ENCODE measurements around the gene CDK8.

CDK8 gene

DNA sequence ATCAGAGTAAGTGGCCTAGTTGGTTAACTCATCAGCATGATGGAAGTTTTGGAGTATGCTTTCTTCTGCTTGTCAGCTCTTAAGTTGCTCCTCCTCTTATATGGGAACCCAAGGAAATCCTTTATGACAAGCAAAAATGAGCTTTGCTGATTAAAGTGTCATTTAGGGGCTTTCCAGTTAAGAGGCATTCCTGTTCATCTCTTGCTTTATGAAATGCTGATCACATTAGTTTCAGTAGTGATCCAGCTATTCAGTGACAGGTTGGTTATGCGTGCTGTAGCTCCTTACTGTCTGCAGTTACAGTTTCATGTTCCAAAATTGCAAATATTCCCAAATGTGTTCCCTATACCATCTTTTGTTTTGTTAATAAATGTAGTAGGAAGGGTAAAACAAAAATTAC lies 146.6 kb downstream of the CDK8 start:
- DNase-seq, result no peak

DNA sequence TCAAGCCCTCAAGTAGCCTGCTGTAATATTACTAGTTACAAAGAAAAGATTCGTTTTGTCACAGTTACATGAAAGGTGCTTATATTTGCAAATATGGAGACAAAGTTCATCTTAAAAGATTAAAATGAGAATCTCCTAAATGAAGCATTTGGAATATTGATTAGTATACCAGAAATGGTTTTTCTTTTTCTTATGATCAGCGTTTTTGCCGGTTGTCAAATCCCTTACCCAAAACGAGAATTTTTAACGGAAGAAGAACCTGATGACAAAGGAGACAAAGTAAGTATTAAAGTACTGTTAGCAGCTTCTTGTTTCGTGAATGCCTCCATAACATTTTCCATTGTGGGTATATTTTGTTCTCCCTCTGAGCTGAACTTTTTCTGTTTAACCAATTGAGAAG lies 147.1 kb downstream of the CDK8 start:
- DNase-seq, result no peak

DNA sequence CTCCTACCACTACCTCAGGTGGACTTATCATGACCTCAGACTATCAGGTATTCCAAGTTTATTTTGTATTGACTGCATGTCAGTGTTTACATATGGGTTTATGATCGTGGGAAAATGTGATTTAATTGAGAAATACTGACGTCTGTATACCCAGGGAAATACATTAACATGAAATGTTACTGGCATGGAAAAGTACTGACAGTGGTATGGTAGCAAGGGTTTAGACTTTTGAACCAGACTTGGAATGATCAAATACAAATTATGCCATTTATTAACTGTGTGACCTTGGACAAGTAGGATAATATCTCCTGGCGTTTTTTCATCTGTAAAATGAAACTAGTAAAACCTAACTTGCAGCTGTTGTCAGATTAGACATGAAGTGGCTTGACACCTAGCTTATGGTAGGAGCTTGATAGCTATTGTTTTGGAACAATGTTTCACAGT lies 147.7 kb downstream of the CDK8 start:
- no peak for DNase-seq

DNA sequence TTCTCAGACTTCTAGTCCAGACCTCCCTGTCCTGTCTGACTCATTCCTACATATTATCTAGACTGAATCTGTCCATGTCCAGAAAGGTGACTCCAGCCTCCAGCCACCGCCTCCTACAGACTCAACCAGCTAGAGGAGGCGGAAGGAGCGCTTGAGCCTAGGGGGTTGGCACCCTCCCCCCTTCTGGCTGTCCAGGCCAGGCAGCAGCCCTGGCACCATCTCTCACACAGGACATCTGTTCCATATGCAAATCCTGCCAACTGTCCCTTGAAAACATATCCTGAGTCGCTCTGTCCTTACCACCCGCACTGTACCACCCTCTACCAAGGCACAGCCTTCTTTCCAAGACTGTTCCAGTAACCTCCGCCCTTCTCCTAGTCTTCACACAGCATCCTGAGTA lies 152.9 kb downstream of the CDK8 start:
- no peak for DNase-seq

DNA sequence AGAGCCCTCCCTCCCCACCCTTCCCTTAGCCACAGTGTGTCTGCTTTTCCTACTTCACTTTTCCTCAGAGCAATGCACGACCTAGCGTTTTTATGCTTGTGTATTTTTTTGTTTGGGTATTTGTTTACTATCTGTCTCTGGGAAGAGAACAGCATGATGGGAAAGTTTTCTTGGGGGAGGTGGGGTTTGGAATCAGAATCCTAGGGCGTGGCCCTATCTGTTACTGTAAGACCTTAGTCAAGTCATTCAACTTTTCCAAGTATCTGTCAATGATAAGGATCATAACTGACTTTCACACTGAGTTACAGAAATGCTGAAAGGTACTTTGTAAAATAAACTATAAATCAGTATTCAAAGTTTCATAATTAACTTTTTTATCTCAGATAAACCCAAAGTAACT lies 157.3 kb downstream of the CDK8 start:
- DNase-seq, result no peak

DNA sequence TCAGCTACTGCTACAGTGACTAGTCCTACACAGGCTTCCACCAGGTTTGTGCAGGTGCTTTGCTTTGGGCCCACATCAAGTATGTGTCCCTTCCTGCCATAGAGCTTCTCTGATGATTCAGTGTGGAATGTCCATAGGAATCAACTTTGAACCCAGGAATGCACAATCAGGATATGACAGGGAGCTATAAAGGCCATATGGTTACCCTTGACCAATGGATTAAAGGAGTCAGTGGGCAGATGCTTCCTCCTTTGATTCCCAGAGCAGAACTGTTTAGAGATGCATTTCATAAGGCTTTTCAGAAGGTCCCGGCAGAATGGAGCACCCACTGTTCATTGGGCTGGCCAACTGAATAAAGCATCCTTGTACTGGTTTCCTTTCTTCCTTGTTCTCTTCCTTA lies 158.3 kb downstream of the CDK8 start:
- no peak for DNase-seq

DNA sequence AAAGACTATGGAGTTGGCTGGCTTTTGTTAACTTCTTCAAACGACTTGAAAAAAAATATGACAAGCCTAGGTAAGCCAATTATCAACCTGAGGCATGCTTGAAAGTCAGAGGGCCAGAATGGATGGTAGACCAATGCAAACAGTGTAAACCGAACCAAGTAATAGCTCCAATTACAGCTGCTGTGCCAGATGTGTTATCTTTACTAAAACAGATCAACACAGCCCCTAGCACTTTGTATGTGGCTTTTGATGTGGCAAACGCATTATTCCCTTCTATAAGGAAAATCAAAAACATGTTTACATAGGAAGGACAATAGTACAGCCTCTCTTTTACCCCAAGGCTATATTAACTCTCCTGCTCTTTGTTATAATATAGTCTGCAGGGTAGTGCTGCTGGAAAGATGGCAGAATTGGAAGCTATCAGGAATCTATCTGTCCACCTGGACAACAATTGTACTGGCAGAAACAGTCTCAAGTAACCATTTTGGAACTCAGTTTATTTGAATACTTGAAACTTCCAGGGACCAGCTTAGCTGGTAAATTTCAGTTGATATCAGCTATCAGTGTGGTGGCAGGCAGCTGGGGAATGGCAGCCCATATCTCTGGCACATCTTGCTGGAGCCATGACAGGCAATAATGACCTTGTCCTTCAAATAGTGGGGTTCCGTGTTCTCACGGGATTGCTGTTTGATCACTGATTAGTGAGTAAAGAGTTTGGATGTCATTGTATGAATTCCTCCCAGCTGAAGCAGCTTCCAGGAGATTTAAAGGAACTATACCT lies 159.2 kb downstream of the CDK8 start:
- no peak for DNase-seq

DNA sequence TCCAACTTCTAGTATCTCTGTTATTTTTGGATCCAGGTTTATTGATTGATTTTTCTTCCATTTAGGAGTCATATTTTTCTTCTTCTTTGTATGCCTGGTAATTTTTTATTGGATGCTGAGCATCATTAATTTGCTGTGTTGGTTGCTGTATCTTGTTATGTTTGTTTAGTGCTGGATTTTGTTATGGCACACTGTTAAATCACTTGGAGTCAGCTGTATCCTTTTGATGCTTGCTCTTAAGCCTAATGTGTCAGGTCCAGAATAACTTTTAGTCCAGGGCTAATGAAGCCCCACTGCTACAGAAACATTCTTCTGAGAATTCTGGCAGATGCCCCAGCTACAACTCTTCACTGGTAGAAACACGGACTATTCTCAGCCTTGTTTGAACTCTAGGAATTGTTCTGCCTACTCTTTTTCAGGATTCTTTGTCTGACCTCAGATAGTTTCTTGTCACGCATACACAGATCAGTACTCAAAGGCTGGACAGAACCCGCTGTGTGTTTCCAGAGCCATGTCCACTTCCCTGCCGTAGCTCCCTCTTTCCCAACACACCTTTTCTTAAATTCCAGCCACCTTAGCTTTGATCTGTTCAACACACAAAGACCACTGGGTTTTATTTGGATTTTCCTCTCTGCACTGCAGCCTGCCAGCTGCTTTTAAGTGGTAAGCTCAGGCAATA lies 166.5 kb downstream of the CDK8 start:
- DNase-seq, result no peak

DNA sequence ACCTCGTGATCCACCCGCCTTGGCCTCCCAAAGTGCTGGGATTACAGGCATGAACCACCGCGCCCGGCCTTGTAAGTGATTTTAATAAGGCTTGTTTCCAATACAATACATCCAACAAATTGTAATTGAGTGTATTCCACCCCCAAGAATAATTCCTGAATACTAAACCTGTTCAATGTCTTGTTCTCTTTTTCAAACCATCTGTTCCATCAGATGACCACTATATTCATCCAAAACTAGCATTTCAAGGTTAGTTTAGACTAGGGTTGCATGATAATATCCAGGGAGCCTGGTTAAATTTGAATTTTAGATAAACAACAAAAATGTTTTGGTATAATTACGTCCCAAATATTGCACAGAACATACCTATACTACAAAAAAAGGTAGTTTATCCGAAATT lies 168.1 kb downstream of the CDK8 start:
- DNase-seq, result no peak

DNA sequence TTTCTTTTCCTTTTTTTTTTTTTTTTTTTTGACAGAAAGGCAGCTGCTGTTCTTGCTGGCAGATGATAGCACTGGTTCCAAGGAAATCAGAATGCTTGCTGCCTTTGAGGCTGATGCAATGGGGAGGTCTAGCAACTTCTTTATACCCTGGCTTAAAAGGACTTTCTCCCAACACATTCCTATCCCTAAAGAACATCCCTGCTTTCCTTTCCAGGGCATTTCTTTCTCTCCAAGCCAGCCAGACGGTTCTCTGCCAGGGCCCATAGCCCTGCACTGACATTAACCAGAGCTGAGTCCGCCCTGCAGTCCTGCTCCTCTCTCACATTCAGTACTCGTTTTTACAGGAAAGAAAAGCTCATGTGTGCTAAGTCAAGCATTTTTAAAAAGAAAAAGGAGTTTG lies 169.7 kb downstream of the CDK8 start:
- no peak for DNase-seq

DNA sequence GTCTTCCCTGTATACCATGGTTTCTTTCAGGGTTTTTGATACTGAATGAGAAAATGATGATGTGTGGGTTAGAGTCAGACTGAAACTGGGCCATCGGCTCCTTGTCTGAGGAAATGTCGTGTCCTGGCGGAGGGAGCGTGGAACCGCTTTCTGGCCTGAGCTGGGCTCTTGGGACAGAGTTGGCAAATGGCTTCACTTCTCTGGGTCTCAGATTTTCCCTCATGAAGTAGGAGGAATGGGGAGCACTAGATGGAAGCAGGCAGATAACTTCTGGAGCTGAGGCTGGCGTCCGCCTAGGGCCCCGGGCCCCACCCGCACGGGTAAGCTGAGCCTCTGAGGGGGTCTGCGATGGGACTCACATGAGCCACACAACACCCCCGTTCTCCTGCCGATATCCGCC lies 170.3 kb downstream of the CDK8 start:
- no peak for DNase-seq

DNA sequence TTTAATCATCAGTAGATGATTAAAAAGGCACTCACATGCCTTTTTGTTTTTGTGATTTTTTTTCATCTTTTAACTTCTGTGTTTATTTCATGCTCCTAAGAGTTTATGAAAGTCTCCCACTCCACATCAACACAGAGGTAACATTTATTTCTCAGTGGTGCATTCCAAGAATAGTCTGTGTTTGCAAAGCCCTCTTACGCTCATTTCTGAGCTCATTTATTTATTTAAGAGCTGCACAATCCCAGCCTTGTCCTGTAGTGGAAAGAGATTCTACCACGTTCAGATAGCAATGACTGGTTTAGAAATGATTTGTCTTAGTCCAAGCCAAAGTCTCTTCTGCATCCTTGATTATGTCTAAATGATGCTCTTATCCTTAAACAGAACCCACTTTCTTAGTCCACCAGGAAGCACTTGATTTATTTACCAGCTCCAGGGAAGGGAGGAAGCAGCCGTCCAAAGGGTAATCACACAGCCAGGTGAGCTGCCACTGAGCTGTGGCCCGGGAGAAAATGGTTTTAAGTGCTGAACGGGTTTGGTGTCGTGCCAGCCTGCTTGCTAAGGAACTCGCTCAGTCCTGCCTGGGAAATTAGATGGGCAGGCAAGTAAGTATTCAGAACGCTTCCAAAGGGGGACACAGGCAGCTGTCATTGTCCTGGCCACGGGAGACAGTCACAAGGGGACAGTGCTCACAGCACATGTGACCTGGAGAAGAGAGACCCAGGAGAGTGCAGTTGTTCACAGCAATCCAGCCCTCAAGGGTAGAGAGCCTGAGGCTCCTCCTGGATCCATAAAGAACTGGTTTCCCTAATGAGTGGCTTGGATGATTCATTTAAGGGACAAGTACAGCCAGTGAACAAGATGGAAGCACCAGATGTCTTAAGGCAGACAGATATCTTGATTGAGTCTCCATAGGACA lies 171.8 kb downstream of the CDK8 start:
- no peak for DNase-seq

DNA sequence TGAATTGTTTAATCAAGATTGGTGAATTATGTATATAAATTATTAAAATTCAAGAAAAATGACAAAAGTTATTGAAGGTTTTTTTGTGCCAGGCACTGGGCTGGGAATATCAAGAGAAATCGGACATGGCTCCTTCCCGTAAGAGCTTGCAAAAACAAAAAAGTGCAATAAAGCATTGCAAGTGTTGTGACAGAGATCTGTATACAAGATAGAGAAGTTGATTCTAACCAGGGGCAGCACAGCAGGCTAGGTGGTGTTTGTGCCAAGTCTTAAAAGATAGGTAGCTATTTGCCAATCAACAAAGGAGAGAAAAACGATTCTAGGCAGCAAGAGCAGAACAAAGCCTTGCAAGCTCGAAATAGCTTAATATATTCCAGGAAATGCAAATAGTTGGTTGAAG lies 179.8 kb downstream of the CDK8 start:
- no peak for DNase-seq

DNA sequence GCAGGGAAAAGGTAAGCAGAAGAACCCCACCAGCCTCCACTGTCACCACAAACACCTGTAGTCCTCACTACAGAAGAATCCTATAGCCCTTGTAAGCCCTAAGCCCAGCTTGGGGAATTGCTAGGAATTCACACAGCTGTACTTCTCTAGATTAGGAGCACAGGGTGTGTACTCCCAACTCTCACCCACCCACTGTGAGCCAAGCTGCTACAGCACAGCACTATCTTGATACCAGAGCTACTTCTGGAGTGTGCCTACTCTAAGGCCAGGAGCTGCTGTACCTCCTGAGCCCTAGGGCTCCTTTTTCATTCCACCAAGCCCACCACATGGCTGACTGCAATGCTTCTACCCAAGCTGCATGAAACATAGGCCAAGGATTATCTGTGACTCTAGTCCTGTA lies 181.2 kb downstream of the CDK8 start:
- no peak for DNase-seq

DNA sequence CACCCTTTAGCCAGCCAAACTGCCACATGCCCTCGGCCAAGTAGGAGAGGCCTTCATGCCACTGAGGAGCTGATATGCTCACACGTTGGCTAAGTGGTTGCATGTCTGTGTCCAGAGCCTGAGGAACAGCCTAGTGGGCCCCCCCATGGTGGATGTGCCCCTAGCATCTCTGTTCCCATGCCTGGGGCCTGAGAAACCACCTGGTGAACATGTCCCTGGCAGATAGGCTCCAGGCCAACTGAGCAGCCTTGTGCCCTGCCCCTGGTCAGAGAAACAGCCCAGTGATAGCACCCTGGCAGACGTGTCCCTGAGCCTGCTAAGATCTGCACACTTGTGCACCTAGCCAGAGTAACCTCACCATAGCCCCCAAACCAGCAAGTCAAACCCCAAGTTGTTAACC lies 181.7 kb downstream of the CDK8 start:
- DNase-seq, result no peak

DNA sequence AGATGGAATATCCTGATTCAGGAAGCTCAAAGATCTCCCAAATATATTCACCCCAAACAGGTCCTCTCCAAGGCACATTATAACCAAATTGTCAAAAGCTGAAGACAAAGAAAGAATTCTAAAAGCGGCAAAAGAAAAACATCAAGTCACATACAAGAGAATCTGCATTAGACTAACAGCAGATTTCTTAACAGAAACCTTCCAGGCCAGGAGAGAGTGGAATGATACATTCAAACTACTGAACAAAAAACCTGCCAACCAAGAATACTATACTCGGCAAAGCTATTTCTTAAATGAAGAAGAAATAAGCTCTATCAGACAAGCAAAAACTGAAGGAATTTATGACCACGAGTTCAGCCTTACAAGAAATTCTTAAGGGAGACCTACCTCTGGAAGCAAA lies 183.0 kb downstream of the CDK8 start:
- no peak for DNase-seq

DNA sequence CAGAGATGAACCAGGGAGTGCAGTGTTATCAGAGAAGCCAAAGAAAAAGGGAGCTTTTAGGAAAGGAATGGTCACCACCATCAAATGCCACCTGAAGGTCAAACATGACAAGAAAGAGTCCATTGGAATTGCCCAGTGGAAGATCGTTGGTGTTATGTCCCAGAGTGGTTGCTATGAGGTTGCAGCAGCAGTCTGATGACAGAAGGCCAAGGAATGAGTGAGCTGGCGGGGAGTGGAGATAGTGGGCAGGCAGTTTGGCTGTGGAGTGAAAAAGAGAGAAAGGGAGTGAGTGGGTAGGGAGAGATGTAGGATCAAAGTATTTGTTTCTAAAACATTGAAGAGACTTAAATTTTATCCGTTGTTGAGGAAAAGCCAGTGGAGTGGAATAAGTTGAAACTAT lies 186.2 kb downstream of the CDK8 start:
- DNase-seq, result no peak

DNA sequence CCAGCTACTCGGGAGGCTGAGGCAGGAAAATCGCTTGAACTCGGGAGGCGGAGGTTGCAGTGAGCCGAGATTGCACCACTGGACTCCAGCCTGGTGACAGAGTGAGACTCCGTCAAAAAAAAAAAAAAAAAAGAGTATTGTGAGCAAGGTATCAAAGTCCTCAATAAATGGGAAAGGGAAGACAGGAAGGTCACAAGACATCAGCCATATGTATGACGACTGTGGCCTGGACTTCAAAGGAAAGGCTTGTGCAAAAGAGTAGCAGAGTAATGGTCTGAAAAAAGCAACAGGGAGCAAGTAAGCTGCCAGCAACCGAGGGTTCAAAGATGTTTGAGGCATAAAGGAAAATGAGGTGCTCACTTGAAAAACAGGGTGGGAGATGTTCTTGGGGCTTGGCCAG lies 187.5 kb downstream of the CDK8 start:
- no peak for DNase-seq

DNA sequence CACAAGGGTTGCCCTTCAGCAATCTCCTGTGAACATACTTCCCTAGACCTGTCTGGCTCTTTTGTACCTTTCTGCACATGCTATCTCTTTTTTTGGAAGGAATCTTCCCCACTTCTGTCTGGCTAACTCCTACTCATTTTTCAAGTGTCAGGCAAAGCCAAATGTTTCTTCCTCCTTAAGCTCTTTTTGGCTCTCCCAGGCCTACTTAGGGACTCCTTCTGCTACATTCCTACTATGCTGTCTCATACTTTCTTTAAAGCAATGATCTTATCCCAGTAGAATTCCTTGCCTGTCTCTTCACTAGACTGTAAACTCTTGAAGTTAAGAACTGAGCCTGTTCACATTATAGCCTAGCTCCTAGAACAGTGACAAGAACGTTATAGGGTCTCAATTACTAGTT lies 188.6 kb downstream of the CDK8 start:
- no peak for DNase-seq

DNA sequence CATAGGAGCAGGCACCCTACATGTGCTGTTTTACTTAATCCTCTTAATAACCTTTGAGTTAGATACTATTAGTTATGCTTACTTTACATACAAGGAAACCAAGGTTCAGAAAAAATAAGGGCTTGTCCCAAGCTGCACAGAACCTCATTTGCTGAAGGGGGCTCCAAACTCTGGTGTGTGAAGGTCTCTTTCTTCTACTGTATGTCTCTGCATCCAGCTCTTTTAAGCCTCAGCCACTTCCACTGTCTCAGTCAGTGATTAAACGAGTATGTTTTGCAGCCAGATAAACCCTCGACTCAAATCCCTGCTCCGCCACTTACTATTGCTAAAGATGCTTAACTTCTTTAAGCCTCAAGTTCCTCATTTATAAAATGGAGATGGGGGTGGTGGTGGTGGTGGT lies 191.2 kb downstream of the CDK8 start:
- no peak for DNase-seq

DNA sequence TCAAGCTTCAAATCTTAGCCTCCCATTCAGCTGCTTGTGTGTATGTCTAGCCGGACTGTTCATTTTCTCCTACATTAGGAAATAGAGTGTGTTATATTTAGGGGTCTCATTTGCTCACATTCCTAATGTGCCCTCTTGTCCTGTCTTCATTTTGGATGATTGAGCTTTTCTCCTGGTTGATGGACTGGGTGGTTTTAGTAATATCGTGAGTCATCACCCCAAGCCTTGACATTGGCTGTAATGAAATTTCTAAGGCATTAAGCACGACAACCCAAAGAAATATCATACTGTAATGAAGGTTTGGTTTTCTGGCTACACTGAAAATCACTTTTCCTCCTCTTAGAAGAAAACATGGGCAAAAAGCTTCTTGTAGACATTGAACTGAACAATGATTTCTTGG lies 192.8 kb downstream of the CDK8 start:
- DNase-seq, result no peak

DNA sequence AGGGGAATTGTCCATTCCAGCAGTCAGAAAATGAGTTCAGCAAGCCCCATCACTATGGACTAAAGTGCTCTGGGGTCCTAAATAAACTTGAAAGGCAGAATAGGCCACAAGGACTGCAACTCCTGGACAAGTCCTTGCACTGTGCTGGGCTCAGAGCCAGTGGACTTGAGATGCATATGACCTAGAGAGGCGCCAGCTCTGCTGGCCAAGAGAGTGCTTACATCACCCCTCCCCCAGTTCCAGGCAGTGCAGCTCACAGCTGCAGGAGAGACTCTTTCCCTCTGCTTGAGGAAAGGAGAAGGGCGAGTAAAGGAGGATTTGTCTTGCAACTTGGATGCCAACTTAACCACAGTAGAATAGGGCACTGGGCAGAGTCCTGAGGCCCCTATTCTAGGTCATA lies 194.1 kb downstream of the CDK8 start:
- DNase-seq, result no peak

DNA sequence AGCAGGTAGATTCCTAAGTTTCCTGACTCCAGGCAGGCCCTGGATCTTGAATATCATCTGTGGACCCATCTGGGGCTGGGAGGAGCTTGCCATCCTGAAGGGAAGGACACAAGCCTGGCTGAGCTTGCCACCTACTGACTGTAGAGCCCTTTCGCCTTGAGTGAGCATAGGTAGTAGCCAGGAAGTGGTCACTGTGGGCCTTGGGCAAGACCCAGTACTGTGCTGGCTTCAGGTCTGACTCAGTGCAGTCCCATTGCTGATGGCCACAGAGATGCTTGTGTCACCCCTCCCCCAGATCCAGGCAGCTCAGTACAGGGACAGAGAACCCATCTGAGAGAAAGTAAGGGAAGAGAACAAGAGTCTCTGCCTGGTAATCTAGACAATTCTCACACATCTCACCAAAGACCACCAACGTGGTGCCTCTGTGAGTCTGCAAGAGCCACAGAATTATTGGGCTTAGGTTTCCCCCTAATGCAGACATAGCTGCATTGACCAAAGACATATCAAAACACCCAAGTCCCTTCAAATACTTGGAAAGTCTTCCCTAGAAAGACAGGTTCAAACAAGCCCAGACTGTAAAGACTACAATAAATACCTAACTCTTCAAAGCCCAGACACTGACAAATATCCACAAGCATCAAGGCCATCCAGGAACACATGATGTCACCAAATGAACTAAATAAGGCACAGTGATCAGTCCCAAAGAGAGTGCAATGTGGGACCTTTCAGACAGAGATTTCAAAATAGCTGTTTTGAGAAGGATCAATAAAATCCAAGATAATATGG lies 195.3 kb downstream of the CDK8 start:
- no peak for DNase-seq
